SK-N-MC (cell line): ENCODE data around the gene CFDP1.

Experiments
- DNase-seq: peaks from one replicate; pipeline ENCODE4 v3.0.0-alpha.2; 2011; ENCODE audit warnings: low read depth, low spot score
- H3K27ac ChIP-seq: fragments of 200-600 bp; sonication (generic); 2 replicates; pipeline ENCODE4 v1.5.1; 2016; ENCODE audit warnings: mixed run types
- H3K36me3 ChIP-seq: fragments of 200-600 bp; sonication (generic); 2 replicates; pipeline ENCODE4 v1.6.1; 2017; ENCODE audit warnings: antibody characterized with exemption, low read length, mixed read lengths; ENCODE audit not compliant: insufficient read depth
- H3K4me3 ChIP-seq: fragments of 200-600 bp; sonication (generic); 2 replicates; pipeline ENCODE4 v1.5.1; 2016
- H3K9ac ChIP-seq: fragments of 200-600 bp; sonication (generic); 2 replicates; pipeline ENCODE4 v1.8.0; 2017; ENCODE audit warnings: mixed run types, mixed read lengths; ENCODE audit not compliant: insufficient read length
- H3K9me3 ChIP-seq: fragments of 200-600 bp; sonication (generic); 2 replicates; pipeline ENCODE4 v1.6.1; 2017; ENCODE audit warnings: low read depth, mild to moderate bottlenecking, antibody characterized with exemption, low read length, moderate library complexity, mixed read lengths
- EZH2 ChIP-seq: fragments of 200-600 bp; sonication (generic); IDR thresholded peaks from one replicate; pipeline ENCODE4 v1.6.1; 2017; ENCODE audit warnings: antibody characterized with exemption
- FOXP2 ChIP-seq: optimal IDR thresholded peaks from 2 replicates; pipeline ENCODE3; 2011; ENCODE audit warnings: mild to moderate bottlenecking, moderate library complexity; ENCODE audit not compliant: insufficient read depth; ENCODE audit errors: extremely low read length, control extremely low read depth
- POLR2AphosphoS5 ChIP-seq: IDR thresholded peaks from 2 replicates; pipeline ENCODE4 v1.6.1; 2012; ENCODE audit warnings: mild to moderate bottlenecking, low read depth, low read length, borderline replicate concordance

The CFDP1 gene

DNA sequence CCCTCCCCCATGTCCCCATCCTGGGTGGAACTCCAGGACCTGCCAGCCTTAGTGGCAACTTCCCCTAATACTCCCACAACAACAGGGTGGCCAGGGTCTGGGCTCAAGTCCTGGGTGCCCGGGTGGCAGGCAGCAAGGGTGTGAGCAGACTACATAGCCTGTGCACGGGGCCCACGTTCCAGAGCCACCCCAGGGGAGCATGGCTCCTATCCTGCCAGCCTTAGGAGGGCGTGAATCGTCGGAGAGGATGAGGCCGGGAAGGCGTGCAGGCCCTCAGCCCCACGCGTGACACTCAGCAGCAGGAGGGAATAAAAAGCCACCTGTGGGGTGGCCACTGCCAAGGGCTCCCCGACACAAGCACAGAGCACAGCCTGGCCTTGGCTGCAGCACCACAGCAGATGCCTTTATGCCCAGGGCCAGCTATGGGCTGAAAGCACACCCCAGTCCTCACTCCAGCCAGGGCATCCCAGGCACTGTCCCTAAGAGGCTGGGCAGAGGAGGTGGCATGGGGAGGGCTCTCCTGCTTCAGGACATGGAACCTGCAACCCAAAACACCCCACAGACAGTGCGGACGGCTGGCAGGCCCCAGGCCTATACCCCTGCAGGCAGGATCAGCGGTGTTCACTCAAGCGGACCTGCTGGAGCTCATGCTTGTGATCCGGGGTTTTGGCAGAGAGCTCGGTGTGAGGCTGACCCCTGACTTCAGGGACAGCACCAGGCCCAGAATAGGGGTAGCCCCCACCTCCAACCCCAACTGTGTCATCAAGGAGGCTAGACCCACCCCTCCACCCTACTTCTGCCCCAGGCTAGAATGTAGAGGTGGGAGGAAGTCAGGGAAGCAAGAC is 184.5 kb downstream of the CFDP1 start:
- Histone ChIP-seq H3K9ac (no peak overlapping the region), H3K4me3 (no peak overlapping the region)

DNA sequence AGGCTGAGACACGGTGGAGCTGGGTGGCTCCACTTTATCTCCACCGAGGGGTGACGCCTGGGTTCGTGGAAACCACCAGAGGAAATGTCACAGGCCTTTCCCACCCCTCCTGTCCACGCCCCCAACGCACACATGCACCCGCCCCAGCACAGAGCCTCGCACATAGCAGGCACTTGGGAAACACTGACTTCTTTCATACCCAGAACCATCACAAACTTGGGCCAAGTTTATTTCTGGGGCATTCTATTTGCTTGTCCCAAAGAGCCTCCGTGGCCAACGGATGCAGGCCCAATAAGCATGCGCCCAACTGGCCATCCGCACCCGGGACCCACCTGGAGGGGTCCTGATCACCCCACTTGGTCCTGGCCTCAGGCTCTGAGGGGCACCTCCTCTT is 185.2 kb downstream of the CFDP1 start:
- Histone ChIP-seq H3K9me3 (no peaks in the 10 kb centered on the region), H3K27ac (no peak overlapping the region), H3K36me3 (no peaks in the 10 kb centered on the region), H3K4me3 (no peak overlapping the region), H3K9ac (no peak overlapping the region)
- TF ChIP-seq EZH2, result no peak
- no peak for DNase-seq

More for the DNA sequence above, 184.5 kb downstream of the CFDP1 start:
- H3K36me3 ChIP-seq, result no peaks in the 10 kb centered on the region
- DNase-seq, result no peak
- no peak for TF ChIP-seq EZH2
- no peak overlapping the region for H3K27ac ChIP-seq
- H3K9me3 ChIP-seq, result no peaks in the 10 kb centered on the region

DNA sequence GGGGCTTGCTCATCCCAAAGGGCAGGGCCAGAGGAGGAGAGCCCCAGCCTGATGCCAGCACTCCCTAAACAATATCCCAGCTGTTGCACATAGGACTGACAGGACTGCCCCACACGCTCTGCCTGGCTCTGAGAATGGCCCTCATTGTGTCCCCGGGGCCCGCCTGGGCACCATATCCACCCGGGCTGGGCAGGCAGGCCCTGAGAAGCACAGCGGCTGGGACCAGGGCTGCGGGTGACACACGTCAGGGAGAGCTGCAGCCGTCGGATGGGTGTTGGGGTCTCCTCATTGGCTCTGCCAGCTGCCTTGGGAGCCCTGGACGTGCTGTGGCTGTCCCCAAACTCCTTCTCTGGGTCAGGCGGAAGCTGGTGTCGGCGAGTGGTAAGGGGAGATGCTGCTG is 186.1 kb downstream of the CFDP1 start:
- TF ChIP-seq POLR2AphosphoS5 (no peak), EZH2 (no peak), FOXP2 (no peak)
- Histone ChIP-seq H3K9me3 (no peaks in the 10 kb centered on the region), H3K4me3 (no peak overlapping the region), H3K9ac (no peak overlapping the region), H3K36me3 (no peaks in the 10 kb centered on the region), H3K27ac (no peak overlapping the region)
- no peak for DNase-seq

- no peak for TF ChIP-seq EZH2
- no peak for TF ChIP-seq FOXP2
- no peak for TF ChIP-seq POLR2AphosphoS5
- no peaks in the 10 kb centered on the region for H3K36me3 ChIP-seq
- no peak overlapping the region for H3K27ac ChIP-seq
- H3K4me3 ChIP-seq, result no peak overlapping the region
- DNase-seq, result no peak
- no peaks in the 10 kb centered on the region for H3K9me3 ChIP-seq
- no peak overlapping the region for H3K9ac ChIP-seq
Measured at GRCh38 chr16:75246504-75247205, 186.6 kb downstream of the CFDP1 start.

- Histone ChIP-seq H3K9me3 (no peaks in the 10 kb centered on the region), H3K9ac (no peak overlapping the region), H3K36me3 (no peaks in the 10 kb centered on the region), H3K27ac (no peak overlapping the region), H3K4me3 (no peak overlapping the region)
- no peak for DNase-seq
- TF ChIP-seq POLR2AphosphoS5 (no peak), EZH2 (no peak), FOXP2 (no peak)
Measured at GRCh38 chr16:75244844-75245758, 188.2 kb downstream of the CFDP1 start.

- TF ChIP-seq EZH2 (no peak), POLR2AphosphoS5 (no peak), FOXP2 (no peak)
- H3K9me3 ChIP-seq, result no peaks in the 10 kb centered on the region
- DNase-seq, result no peak
- no peaks in the 10 kb centered on the region for H3K36me3 ChIP-seq
- no peak overlapping the region for H3K27ac ChIP-seq
- H3K4me3 ChIP-seq, result no peak overlapping the region
- H3K9ac ChIP-seq, result no peak overlapping the region
Measured at GRCh38 chr16:75244225-75244809, 189.0 kb downstream of the CFDP1 start.
